Natural killer cell (primary cell): Measurements from ENCODE around the gene PPM1L. TPM values are rescaled to one million over a fixed set of nuclear protein-coding genes. Genes with fewer than 3 reads are reported as not detected.

Experiments used
- ATAC-seq, 3 donors: fragments of 150-1000 bp in 2 of 3; fragments of 200-7000 bp in 1 of 3; cut with Tn5 transposase; 1 replicate in 1 of 3; 2 replicates in 2 of 3; pipeline ENCODE4 v1.10.0; 2021; ENCODE audit warnings: mild to moderate bottlenecking in 2 of 3, moderate library complexity in 2 of 3
- DNase-seq, 2 donors: peaks; one replicate each; pipeline versions ENCODE4 v3.0.0 to v3.0.0-alpha.2; 2013 to 2021; ENCODE audit warnings: mixed read lengths in 1 of 2
- H3K27ac ChIP-seq: one replicate; pipeline ENCODE4 v1.5.1; 2013; ENCODE audit warnings: mild to moderate bottlenecking, low read length
- H3K27me3 ChIP-seq: one replicate; pipeline ENCODE4 v1.6.1; 2013; ENCODE audit warnings: low read length; ENCODE audit not compliant: control insufficient read depth, insufficient read depth
- H3K36me3 ChIP-seq: one replicate; pipeline ENCODE4 v1.6.1; 2013; ENCODE audit warnings: low read length; ENCODE audit not compliant: control insufficient read depth, insufficient read depth
- H3K4me1 ChIP-seq: one replicate; pipeline ENCODE4 v1.6.1; 2013; ENCODE audit warnings: low read length; ENCODE audit not compliant: control insufficient read depth, insufficient read depth
- H3K4me3 ChIP-seq: one replicate; pipeline ENCODE4 v1.5.1; 2013; ENCODE audit warnings: low read length
- H3K9me3 ChIP-seq: one replicate; pipeline ENCODE4 v1.6.1; 2013; ENCODE audit warnings: low read length; ENCODE audit not compliant: control insufficient read depth, insufficient read depth
- H3K27ac Mint-ChIP-seq, 2 donors: one replicate each; pipeline ENCODE4 v1.8.0; 2022; ENCODE audit warnings: mild to moderate bottlenecking in 2 of 2, mixed read lengths in 2 of 2, moderate library complexity in 1 of 2
- H3K27me3 Mint-ChIP-seq, 2 donors: one replicate each; pipeline ENCODE4 v1.8.0; 2022; ENCODE audit warnings: low read depth in 2 of 2, mixed read lengths in 2 of 2
- H3K36me3 Mint-ChIP-seq: one replicate; pipeline ENCODE4 v1.8.0; 2022; ENCODE audit warnings: mixed read lengths
- H3K4me1 Mint-ChIP-seq, 2 donors: one replicate each; pipeline ENCODE4 v1.8.0; 2022; ENCODE audit warnings: mixed read lengths in 2 of 2
- H3K4me3 Mint-ChIP-seq: one replicate; pipeline ENCODE4 v1.8.0; 2022; ENCODE audit warnings: mild to moderate bottlenecking, moderate library complexity, mixed read lengths
- H3K9me3 Mint-ChIP-seq, 2 donors: one replicate each; pipeline ENCODE4 v1.8.0; 2022; ENCODE audit warnings: mixed read lengths in 2 of 2
- WGBS: methylation state at CpG from one replicate; pipeline ENCODE4 v1.1.7; 2013; ENCODE audit warnings: missing lambda C conversion rate; ENCODE audit not compliant: insufficient coverage; 5-methylcytosine and 5-hydroxymethylcytosine counted together
- intact Hi-C: fragments of 100-400 bp; cut with micrococcal nuclease; formaldehyde crosslinking; loops from one replicate; pipeline ENCODE4 v1.14.2; 2022
- total RNA-seq, 4 donors: library from RNA; stranded (reverse); fragments of 120-200 nt in 1 of 4; gene quantifications; one replicate each; pipeline versions ENCODE4 v1.2.3 to v1.2.4, GENCODE V29; 2013 to 2022
- TF ChIP-seq, protein P1 (sequence below): fragments of 200-600 bp; IDR thresholded peaks from one replicate; pipeline ENCODE4 v1.8.0; 2022; ENCODE audit warnings: antibody characterized with exemption

Gene PPM1L
- total RNA-seq, 3 donors from 2014 or later (not counting 1 experiment from before 2014, with no cell fraction given), result 52.6 to 73.2 (median 52.9) TPM

DNA sequence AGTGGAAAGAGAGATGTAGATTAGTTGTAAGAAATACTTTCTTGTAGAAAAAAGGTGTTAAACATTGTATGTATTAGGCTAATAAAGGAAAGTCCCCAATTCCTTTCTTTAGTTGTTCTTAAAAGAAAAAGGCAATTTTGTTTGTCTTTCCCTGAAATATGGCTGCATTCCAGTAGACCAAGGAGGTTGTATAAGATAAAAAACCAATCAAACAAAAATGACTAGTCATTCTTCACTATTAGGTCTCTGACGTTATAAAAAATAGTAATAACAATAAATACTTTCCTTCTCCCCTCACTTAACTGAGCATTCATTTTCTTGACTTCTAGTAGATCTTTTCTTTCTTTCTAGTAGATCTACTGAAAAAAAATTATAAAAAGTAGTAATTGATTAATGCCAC, 8.6 kb upstream of the PPM1L start:
- H3K9me3 ChIP-seq, result no peaks in the 10 kb centered on the region
- H3K4me3 ChIP-seq, result no peak overlapping the region
- 0% methylated on average over 1 of the region's 1 CpG for WGBS
- peaks cover 0 to 8% of the 10 kb centered on the region in 2 donors for H3K4me1 Mint-ChIP-seq
- no peak for DNase-seq
- no peak overlapping the region for H3K27ac Mint-ChIP-seq
- H3K27ac ChIP-seq, result no peak overlapping the region
- H3K36me3 ChIP-seq, result no peaks in the 10 kb centered on the region
- no peak overlapping the region for H3K4me3 Mint-ChIP-seq
- no peaks in the 10 kb centered on the region for H3K9me3 Mint-ChIP-seq
- TF ChIP-seq, protein P1, sequence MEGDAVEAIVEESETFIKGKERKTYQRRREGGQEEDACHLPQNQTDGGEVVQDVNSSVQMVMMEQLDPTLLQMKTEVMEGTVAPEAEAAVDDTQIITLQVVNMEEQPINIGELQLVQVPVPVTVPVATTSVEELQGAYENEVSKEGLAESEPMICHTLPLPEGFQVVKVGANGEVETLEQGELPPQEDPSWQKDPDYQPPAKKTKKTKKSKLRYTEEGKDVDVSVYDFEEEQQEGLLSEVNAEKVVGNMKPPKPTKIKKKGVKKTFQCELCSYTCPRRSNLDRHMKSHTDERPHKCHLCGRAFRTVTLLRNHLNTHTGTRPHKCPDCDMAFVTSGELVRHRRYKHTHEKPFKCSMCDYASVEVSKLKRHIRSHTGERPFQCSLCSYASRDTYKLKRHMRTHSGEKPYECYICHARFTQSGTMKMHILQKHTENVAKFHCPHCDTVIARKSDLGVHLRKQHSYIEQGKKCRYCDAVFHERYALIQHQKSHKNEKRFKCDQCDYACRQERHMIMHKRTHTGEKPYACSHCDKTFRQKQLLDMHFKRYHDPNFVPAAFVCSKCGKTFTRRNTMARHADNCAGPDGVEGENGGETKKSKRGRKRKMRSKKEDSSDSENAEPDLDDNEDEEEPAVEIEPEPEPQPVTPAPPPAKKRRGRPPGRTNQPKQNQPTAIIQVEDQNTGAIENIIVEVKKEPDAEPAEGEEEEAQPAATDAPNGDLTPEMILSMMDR, result no peak
- no peaks in the 10 kb centered on the region for H3K36me3 Mint-ChIP-seq
- peaks cover 8% of the 10 kb centered on the region for H3K27me3 ChIP-seq
- no peaks in the 10 kb centered on the region for H3K4me1 ChIP-seq
- no peak for ATAC-seq
- intact Hi-C loops, result no loop called here
- H3K27me3 Mint-ChIP-seq, result peaks cover 14 to 19% of the 10 kb centered on the region in 2 donors

GRCh38 chr3:160748231-160748630, 7.8 kb upstream of the PPM1L start:
- ATAC-seq (no peak), DNase-seq (no peak)
- H3K27me3 ChIP-seq, result peaks cover 8% of the 10 kb centered on the region
- TF ChIP-seq, protein P1, result no peak
- Mint-ChIP-seq H3K4me1 (peaks cover 0 to 8% of the 10 kb centered on the region in 2 donors), H3K27me3 (peaks cover 10 to 13% of the 10 kb centered on the region in 2 donors), H3K4me3 (no peak overlapping the region), H3K36me3 (no peaks in the 10 kb centered on the region), H3K27ac (no peak overlapping the region), H3K9me3 (no peaks in the 10 kb centered on the region)
- intact Hi-C loops, result no loop called here
- WGBS, result 80% methylated on average over 1 of the region's 2 CpGs
- H3K4me3 ChIP-seq, result no peak overlapping the region
- H3K4me1 ChIP-seq, result no peaks in the 10 kb centered on the region
- no peaks in the 10 kb centered on the region for H3K36me3 ChIP-seq
- no peak overlapping the region for H3K27ac ChIP-seq
- H3K9me3 ChIP-seq, result no peaks in the 10 kb centered on the region

- no peak overlapping the region for H3K27ac Mint-ChIP-seq
- WGBS, result 38% methylated on average over 1 of the region's 1 CpG
- Histone ChIP-seq H3K9me3 (no peaks in the 10 kb centered on the region), H3K27ac (no peak overlapping the region), H3K27me3 (peaks cover 8% of the 10 kb centered on the region), H3K4me1 (no peaks in the 10 kb centered on the region), H3K36me3 (no peaks in the 10 kb centered on the region), H3K4me3 (no peak overlapping the region)
- H3K36me3 Mint-ChIP-seq, result no peaks in the 10 kb centered on the region
- ATAC-seq (no peak), DNase-seq (no peak)
- no peak overlapping the region for H3K4me3 Mint-ChIP-seq
- peaks cover under 1 to 9% of the 10 kb centered on the region in 2 donors for H3K4me1 Mint-ChIP-seq
- H3K27me3 Mint-ChIP-seq, result peaks cover 7 to 10% of the 10 kb centered on the region in 2 donors
- no peaks in the 10 kb centered on the region for H3K9me3 Mint-ChIP-seq
- intact Hi-C loops, result no loop called here
- TF ChIP-seq, protein P1, result no peak
Measured at GRCh38 chr3:160748787-160749186, 7.2 kb upstream of the PPM1L start.

GRCh38 chr3:160753953-160754352, 2.1 kb upstream of the PPM1L start:
- Mint-ChIP-seq H3K9me3 (no peaks in the 10 kb centered on the region), H3K27me3 (no peaks in the 10 kb centered on the region), H3K27ac (peak overlapping the region; percentile 91 to 92), H3K36me3 (no peaks in the 10 kb centered on the region), H3K4me1 (peaks cover 42 to 45% of the 10 kb centered on the region in 2 donors), H3K4me3 (peak overlapping the region; percentile 97)
- ATAC-seq (no peak), DNase-seq (no peak)
- intact Hi-C loops, result loop anchor here (2.0 kb wide), 1 partner anchor 353 kb away; no protein-coding TSS in a partner anchor
- Histone ChIP-seq H3K27me3 (no peaks in the 10 kb centered on the region), H3K36me3 (no peaks in the 10 kb centered on the region), H3K4me3 (no peak overlapping the region), H3K27ac (no peak overlapping the region), H3K4me1 (peaks cover 28% of the 10 kb centered on the region), H3K9me3 (no peaks in the 10 kb centered on the region)
- no CpG with 5 or more reads among the region's 2 CpGs for WGBS
- TF ChIP-seq, protein P1, result no peak
